GM12878 (cell line): ENCODE data around the gene JAKMIP1.

Experiments used
- CTCF ChIP-seq, 3 experiments: IDR thresholded peaks in 2 of 3; conservative IDR thresholded peaks in 1 of 3; 2 replicates each; pipeline ENCODE4 v1.5.1; 2011; ENCODE audit warnings: low read depth in 3 of 3, low read length in 3 of 3, mild to moderate bottlenecking in 3 of 3, control low read depth in 2 of 3, moderate library complexity in 2 of 3, inconsistent platforms in 1 of 3, mixed read lengths in 1 of 3; ENCODE audit not compliant: control insufficient read depth in 2 of 3, insufficient read depth in 1 of 3; ENCODE audit errors: extremely low read depth in 1 of 3
- TF ChIP-seq, protein P1 (sequence below): IDR thresholded peaks from 2 replicates; pipeline ENCODE4 v1.6.1; 2012; ENCODE audit warnings: low read depth, low read length, improper control_type of control experiment

DNA sequence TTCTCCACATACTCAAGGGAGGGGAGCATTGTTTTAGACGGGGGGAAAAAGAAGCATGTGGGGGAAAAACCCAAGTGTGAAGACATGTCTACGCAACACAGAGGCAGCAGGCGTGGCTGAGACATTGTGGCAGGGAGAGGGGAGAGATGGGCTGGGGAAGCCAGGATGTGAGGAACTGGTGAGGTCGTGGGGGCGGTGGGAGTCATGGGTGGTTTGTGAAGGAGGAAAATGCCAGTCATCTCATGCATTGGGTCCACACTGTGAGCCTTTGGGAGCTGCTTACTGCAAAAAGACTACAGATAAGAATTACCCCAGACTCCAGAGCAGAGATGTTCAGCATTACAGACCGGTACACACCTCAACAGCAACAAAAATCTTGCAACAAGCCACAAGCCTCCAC, 2.1 kb downstream of the JAKMIP1 start:
- TF ChIP-seq CTCF (IDR thresholded peaks at IDR 0.05 in 2 of 3, conservative IDR thresholded peaks at IDR 0.05 in 1 of 3; ENCODE audit: control insufficient read depth in 2 of 3, extremely low read depth in 1 of 3, insufficient read depth in 1 of 3, low read depth in 3 of 3, low read length in 3 of 3), result no peak
- TF ChIP-seq, protein P1, sequence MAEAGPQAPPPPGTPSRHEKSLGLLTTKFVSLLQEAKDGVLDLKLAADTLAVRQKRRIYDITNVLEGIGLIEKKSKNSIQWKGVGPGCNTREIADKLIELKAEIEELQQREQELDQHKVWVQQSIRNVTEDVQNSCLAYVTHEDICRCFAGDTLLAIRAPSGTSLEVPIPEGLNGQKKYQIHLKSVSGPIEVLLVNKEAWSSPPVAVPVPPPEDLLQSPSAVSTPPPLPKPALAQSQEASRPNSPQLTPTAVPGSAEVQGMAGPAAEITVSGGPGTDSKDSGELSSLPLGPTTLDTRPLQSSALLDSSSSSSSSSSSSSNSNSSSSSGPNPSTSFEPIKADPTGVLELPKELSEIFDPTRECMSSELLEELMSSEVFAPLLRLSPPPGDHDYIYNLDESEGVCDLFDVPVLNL, result no peak
